NCI-H2196 treated with DMSO at 0.1 percent for 48 hours (cell line): ENCODE measurements around the gene SERPINH1.

ENCODE experiments used
- DNase-seq: peaks from one replicate; lab custom pipeline; 2025; ENCODE audit not compliant: unreplicated experiment; lab: John Stamatoyannopoulos, UW

The SERPINH1 gene

GRCh38 chr11:75594211-75594610 lies 32.2 kb downstream of the SERPINH1 start:
- DNase-seq = no peak

GRCh38 chr11:75595429-75595828 lies 33.4 kb downstream of the SERPINH1 start:
- no peak for DNase-seq

- DNase-seq = no peak
Observed at GRCh38 chr11:75596914-75597313, 34.9 kb downstream of the SERPINH1 start.

- peak; percentile 25 for DNase-seq
Observed at GRCh38 chr11:75597636-75598035, 35.6 kb downstream of the SERPINH1 start.

GRCh38 chr11:75598264-75598663 lies 36.2 kb downstream of the SERPINH1 start:
- no peak for DNase-seq

GRCh38 chr11:75598900-75599299 lies 36.8 kb downstream of the SERPINH1 start:
- no peak for DNase-seq

GRCh38 chr11:75600356-75600755 lies 38.3 kb downstream of the SERPINH1 start:
- no peak for DNase-seq

GRCh38 chr11:75601494-75601893 lies 39.4 kb downstream of the SERPINH1 start:
- DNase-seq = no peak

- DNase-seq = no peak
Observed at GRCh38 chr11:75602951-75603350, 40.9 kb downstream of the SERPINH1 start.

- DNase-seq = no peak
Observed at GRCh38 chr11:75603791-75604736, 42.0 kb downstream of the SERPINH1 start.

GRCh38 chr11:75606099-75606498 lies 44.0 kb downstream of the SERPINH1 start:
- no peak for DNase-seq

- DNase-seq = no peak
Observed at GRCh38 chr11:75611823-75612222, 49.8 kb downstream of the SERPINH1 start.

- no peak for DNase-seq
Observed at GRCh38 chr11:75615751-75616150, 53.7 kb downstream of the SERPINH1 start.

GRCh38 chr11:75616281-75616680 lies 54.2 kb downstream of the SERPINH1 start:
- DNase-seq = no peak
